ES-I3 (cell line): ENCODE data around the gene SLC37A1.
"Not testable (repeated sequence)": the region's sequence is repeated elsewhere in the genome, so short reads cannot be mapped to it uniquely, and the experiment has no call there.

Experiments used
- H3K36me3 ChIP-seq: 2 replicates; pipeline ENCODE4 v1.6.1; 2013; ENCODE audit warnings: mild to moderate bottlenecking, low read length, control low read depth, moderate library complexity; ENCODE audit not compliant: insufficient read depth
- H3K4me1 ChIP-seq: 2 replicates; pipeline ENCODE4 v1.6.1; 2013; ENCODE audit warnings: mild to moderate bottlenecking, control low read depth, low read length; ENCODE audit not compliant: insufficient read depth
- H3K9ac ChIP-seq: 2 replicates; pipeline ENCODE4 v1.6.1; 2013; ENCODE audit warnings: low read depth, mild to moderate bottlenecking, low read length, moderate library complexity
- H3K9me3 ChIP-seq: 2 replicates; pipeline ENCODE4 v1.6.1; 2013; ENCODE audit warnings: mild to moderate bottlenecking, low read length, moderate library complexity; ENCODE audit not compliant: control insufficient read depth, insufficient read depth

The SLC37A1 gene

DNA sequence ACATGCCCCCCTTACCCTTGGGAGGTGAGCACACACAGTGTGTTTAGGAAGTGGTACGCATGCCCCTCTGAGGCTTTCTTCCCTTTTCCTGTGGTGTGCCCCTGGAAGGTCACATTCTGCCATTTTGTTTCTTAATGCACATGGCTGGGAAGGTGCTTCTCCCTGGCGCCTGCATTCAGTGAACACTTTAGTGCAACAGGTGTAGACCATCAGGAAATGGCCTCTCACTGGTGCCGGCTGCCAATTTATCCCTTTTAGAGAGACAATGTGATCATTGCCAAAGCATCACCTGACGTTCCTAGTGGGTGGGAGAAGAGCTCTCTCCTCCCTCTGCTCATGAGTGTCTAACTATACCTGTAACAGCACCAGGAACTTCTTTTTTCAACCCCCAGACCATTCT, 88.0 kb downstream of the SLC37A1 start:
- Histone ChIP-seq H3K9ac (no peak overlapping the region), H3K36me3 (no peaks in the 10 kb centered on the region), H3K9me3 (peaks cover 4% of the 10 kb centered on the region), H3K4me1 (no peaks in the 10 kb centered on the region)

DNA sequence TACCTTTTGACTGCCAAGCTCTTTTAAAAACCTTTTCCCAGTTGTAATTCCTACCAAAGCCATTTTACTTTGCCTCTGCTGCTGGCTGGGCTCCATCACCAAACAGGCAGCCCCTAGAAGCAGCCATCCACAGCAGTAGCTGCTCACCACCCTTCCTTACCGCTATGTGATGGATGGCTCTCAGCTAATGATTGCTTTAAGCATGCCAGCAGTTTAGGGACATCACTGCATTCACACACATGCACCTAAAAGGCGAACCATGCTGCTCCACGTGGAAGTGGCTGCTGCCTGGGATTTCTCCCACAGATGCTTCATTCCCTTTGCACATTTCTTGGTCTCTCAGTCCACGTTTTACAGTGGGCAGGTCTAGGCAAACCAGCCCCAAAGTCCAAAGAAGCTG, 93.5 kb downstream of the SLC37A1 start:
- no peaks in the 10 kb centered on the region for H3K4me1 ChIP-seq

GRCh38 chr21:42607525-42608102, 94.0 kb downstream of the SLC37A1 start:
- H3K36me3 ChIP-seq = no peaks in the 10 kb centered on the region
- H3K9ac ChIP-seq = no peak overlapping the region
- H3K4me1 ChIP-seq = no peaks in the 10 kb centered on the region
- H3K9me3 ChIP-seq = peaks cover 4% of the 10 kb centered on the region; the same call in 1 of the 2 replicates

More for the DNA sequence above, 93.5 kb downstream of the SLC37A1 start:
- H3K9ac ChIP-seq = no peak overlapping the region
- H3K36me3 ChIP-seq = no peaks in the 10 kb centered on the region
- peaks cover 4% of the 10 kb centered on the region; the same call in 1 of the 2 replicates for H3K9me3 ChIP-seq

DNA sequence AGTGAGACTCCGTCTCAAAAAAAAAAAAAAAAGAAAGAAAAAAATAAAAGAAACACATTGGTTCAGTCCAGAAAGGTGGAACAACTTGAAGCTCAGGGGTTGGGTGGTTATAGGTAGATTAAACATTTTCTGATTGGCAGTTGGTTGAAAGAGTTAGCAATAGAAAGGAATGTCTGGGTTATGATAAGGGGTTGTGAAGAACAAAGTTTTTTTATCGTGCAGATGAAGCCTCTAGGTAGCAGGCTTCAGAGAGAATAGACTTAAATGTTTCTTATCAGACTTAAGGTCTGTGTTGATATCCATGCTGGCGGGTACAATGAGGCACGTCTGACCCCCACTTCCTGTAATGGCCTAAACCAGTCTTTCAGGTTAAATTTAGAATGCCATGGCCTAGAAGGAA, 94.8 kb downstream of the SLC37A1 start:
- H3K4me1 ChIP-seq = no peaks in the 10 kb centered on the region
- no peak overlapping the region for H3K9ac ChIP-seq
- H3K9me3 ChIP-seq = peaks cover 4% of the 10 kb centered on the region; the same call in 1 of the 2 replicates
- H3K36me3 ChIP-seq = no peaks in the 10 kb centered on the region

DNA sequence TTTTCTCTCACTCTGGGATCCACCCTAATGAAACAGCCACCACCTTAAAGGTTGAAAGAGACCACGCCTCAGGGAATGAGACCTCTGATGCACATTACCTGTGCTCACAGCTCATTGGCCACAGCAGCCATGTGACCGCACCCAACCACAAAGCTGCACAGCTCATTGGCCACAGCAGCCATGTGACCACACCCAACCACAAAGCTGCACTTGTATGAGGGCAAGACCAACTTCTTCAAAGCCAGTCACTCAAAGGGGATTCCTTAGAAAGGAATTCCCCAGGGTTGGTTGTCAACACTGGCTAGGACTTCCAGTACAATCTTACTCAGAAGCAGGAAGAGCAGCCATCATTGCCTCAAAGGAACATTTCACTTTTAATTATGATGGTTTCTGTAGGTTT, 96.2 kb downstream of the SLC37A1 start:
- Histone ChIP-seq H3K36me3 (no peaks in the 10 kb centered on the region), H3K9me3 (peaks cover 4% of the 10 kb centered on the region; the same call in 1 of the 2 replicates), H3K4me1 (no peaks in the 10 kb centered on the region), H3K9ac (no peak overlapping the region)

GRCh38 chr21:42611852-42612251, 98.2 kb downstream of the SLC37A1 start:
- no peaks in the 10 kb centered on the region for H3K4me1 ChIP-seq
- H3K36me3 ChIP-seq = no peaks in the 10 kb centered on the region
- H3K9ac ChIP-seq = no peak overlapping the region
- no peaks in the 10 kb centered on the region for H3K9me3 ChIP-seq

GRCh38 chr21:42612390-42612789, 98.7 kb downstream of the SLC37A1 start:
- no peaks in the 10 kb centered on the region for H3K36me3 ChIP-seq
- no peaks in the 10 kb centered on the region for H3K9me3 ChIP-seq
- no peak overlapping the region for H3K9ac ChIP-seq
- no peaks in the 10 kb centered on the region for H3K4me1 ChIP-seq

- no peaks in the 10 kb centered on the region for H3K9me3 ChIP-seq
- no peaks in the 10 kb centered on the region for H3K36me3 ChIP-seq
- H3K9ac ChIP-seq = no peak overlapping the region
- no peaks in the 10 kb centered on the region for H3K4me1 ChIP-seq
Observed at GRCh38 chr21:42613756-42614155, 100.1 kb downstream of the SLC37A1 start.

DNA sequence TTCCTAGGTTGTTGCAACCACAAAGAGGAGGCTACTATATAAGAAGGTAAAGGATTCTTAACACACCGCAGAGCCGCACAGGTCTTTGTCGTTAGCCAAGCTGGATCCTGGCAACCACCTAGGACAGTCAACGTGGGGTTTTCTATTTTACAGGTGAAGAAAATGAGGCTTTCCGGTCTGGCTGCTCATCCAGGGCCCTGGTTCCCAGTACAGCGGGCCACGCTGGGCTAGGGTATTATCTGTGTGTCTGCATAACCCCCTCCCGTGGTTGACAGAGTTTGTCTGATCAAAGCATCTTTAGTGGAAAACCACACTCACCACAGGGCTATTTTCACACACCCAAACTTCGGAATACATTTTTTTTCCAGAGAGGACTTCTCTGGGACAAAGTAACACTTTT, 100.7 kb downstream of the SLC37A1 start:
- H3K9ac ChIP-seq = no peak overlapping the region
- H3K9me3 ChIP-seq = no peaks in the 10 kb centered on the region
- H3K36me3 ChIP-seq = no peaks in the 10 kb centered on the region
- no peaks in the 10 kb centered on the region for H3K4me1 ChIP-seq

GRCh38 chr21:42614811-42615351, 101.2 kb downstream of the SLC37A1 start:
- H3K4me1 ChIP-seq = no peaks in the 10 kb centered on the region
- H3K9ac ChIP-seq = no peak overlapping the region
- no peaks in the 10 kb centered on the region for H3K36me3 ChIP-seq
- no peaks in the 10 kb centered on the region for H3K9me3 ChIP-seq

DNA sequence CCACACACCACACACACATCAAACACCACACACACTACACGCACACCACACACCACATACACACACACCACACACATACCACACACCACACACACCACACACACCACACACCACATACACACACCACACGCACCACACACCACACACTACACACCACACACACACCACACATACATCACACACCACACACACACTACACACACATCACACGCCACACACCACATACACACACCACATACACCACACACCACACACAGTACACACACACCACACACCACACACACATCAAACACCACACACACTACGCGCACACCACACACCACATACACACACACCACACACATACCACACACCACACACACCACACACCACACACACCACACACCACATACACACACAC, 101.7 kb downstream of the SLC37A1 start:
- H3K9ac ChIP-seq, H3K9me3 ChIP-seq, H3K36me3 ChIP-seq, H3K4me1 ChIP-seq: not testable (repeated sequence)

GRCh38 chr21:42615924-42616323, 102.3 kb downstream of the SLC37A1 start:
- Histone ChIP-seq H3K4me1 (no peaks in the 10 kb centered on the region), H3K9ac (no peak overlapping the region), H3K36me3 (no peaks in the 10 kb centered on the region), H3K9me3 (no peaks in the 10 kb centered on the region)

- H3K9ac ChIP-seq = no peak overlapping the region
- no peaks in the 10 kb centered on the region for H3K4me1 ChIP-seq
- no peaks in the 10 kb centered on the region for H3K9me3 ChIP-seq
- H3K36me3 ChIP-seq = no peaks in the 10 kb centered on the region
Observed at GRCh38 chr21:42616446-42616845, 102.8 kb downstream of the SLC37A1 start.

GRCh38 chr21:42616941-42617340, 103.3 kb downstream of the SLC37A1 start:
- Histone ChIP-seq H3K9me3 (no peaks in the 10 kb centered on the region), H3K36me3 (no peaks in the 10 kb centered on the region), H3K4me1 (0 out of 2 replicates have a peak, but pooled peaks cover 3% of the 10 kb centered on the region), H3K9ac (no peak overlapping the region)

GRCh38 chr21:42617486-42617885, 103.8 kb downstream of the SLC37A1 start:
- H3K4me1 ChIP-seq = 0 out of 2 replicates have a peak, but pooled peaks cover 3% of the 10 kb centered on the region
- no peaks in the 10 kb centered on the region for H3K36me3 ChIP-seq
- H3K9me3 ChIP-seq = no peaks in the 10 kb centered on the region
- H3K9ac ChIP-seq = no peak overlapping the region
